Nasal cavity respiratory epithelium epithelial cell of viscerocranial mucosa (primary cell): Measurements from ENCODE around the gene FAM98A. TPM values are rescaled to one million over a fixed set of nuclear protein-coding genes. Genes with fewer than 3 reads are reported as not detected.

ENCODE experiments used
- total RNA-seq: library from RNA; depleted of rRNA; stranded (reverse); fragments of >200 nt; gene quantifications from 2 replicates; pipeline ENCODE4 v1.2.3, GENCODE V29; 2014

The FAM98A gene
- total RNA-seq = 42.0 and 57.7 TPM in 2 replicates

DNA sequence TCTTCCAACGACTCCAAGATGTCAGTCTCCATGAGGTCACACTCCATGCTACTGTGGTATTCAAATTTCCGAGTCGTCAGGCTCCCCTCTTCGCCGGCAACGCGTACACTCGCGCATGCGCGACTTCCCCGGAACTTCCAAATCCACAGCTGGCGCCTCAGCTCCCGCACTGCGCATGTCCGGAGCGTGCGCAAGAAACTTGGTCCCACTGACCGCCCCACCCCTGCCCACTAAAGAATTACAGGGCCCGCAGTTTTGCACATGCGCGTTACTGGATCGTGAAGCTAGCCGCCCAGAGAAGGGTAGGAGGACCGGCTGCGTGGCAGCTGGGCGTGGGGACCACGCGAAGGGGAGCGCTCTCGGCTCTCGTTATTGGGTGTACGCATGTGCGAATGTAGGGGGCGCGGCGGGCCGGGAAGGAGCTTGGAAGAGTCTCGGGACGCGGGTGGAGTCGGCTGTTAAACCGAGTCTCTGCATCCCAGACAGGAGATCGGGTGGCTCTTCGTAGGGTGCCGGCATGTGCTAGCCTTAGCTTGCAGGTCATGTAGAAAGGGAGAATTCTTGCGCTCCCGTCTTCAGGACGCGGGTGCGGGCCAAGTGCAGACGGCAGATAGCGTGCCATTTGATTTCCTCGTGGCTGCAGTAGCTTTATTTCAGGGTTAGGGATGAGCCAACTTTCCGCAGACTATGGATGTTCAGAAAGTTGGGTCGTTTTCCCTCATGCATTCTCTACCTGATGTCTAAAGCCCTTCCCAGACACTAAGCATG is at the start of gene FAM98A:
TSS of gene FAM98A (minus strand) at position 125 of the 768 bp plus-strand sequence. CDS start at position 47, 78 bp downstream.

Other genes starting within 250 kb of the FAM98A start
- under 0.01 and 0.50 TPM in 2 replicates for gene RASGRP3, start 122.7 kb downstream of the FAM98A start, total RNA-seq